K562 (cell line): ENCODE measurements around the gene MLYCD. TPM values are rescaled to one million over a fixed set of nuclear protein-coding genes. Genes with fewer than 3 reads are reported as not detected.
A peak's percentile ranks its signal among the peaks of the same experiment; 100 is the strongest.

Experiments
- ARID3A ChIP-seq: IDR thresholded peaks from 2 replicates; pipeline ENCODE4 v1.6.1; 2012; ENCODE audit warnings: low read depth, low read length, improper control_type of control experiment, borderline replicate concordance
- ATF1 ChIP-seq, 2 experiments: fragments of 450-650 bp in 1 of 2; IDR thresholded peaks; 2 replicates each; pipeline ENCODE4 v1.6.1; 2016; ENCODE audit warnings: missing compliant biosample characterization in 1 of 2, missing genetic modification characterization in 1 of 2
- BDP1 ChIP-seq: IDR thresholded peaks from 3 replicates; pipeline ENCODE4 v1.6.1; 2011; ENCODE audit not compliant: insufficient read length, insufficient read depth
- CC2D1A ChIP-seq: fragments of 450-650 bp; IDR thresholded peaks from 2 replicates; pipeline ENCODE4 v1.6.1; 2017; ENCODE audit warnings: mild to moderate bottlenecking
- MAFF ChIP-seq: IDR thresholded peaks from 2 replicates; pipeline ENCODE4 v1.6.1; 2012; ENCODE audit warnings: low read length, improper control_type of control experiment
- NCOA1 ChIP-seq: fragments of 450-650 bp; IDR thresholded peaks from 2 replicates; pipeline ENCODE4 v1.6.1; 2016; ENCODE audit warnings: low read depth
- PATZ1 ChIP-seq: fragments of 250-450 bp; sonication (Bioruptor Pico); IDR thresholded peaks from 2 replicates; pipeline ENCODE4 v1.5.0; 2020; ENCODE audit warnings: mild to moderate bottlenecking, borderline replicate concordance
- PHF21A ChIP-seq: fragments of 450-650 bp; IDR thresholded peaks from 2 replicates; pipeline ENCODE4 v1.6.1; 2017; ENCODE audit warnings: low read depth, borderline replicate concordance
- PHF8 ChIP-seq: fragments of 200-600 bp; sonication (generic); IDR thresholded peaks from 2 replicates; pipeline ENCODE4 v1.6.1; 2012; ENCODE audit warnings: mixed run types, mild to moderate bottlenecking, inconsistent platforms, low read length, moderate library complexity, borderline replicate concordance
- STAT5A ChIP-seq: IDR thresholded peaks from 2 replicates; pipeline ENCODE4 v1.6.1; 2012; ENCODE audit warnings: low read length, inconsistent platforms, borderline replicate concordance
- THRB ChIP-seq: fragments of 450-650 bp; formaldehyde crosslinking; conservative IDR thresholded peaks from 2 replicates; pipeline ENCODE4 v1.4.0; 2022; ENCODE audit warnings: mild to moderate bottlenecking, missing genetic modification characterization
- TOE1 ChIP-seq, 2 experiments: fragments of 450-650 bp in 1 of 2; sonication (generic) in 1 of 2; formaldehyde crosslinking in 1 of 2; IDR thresholded peaks; 2 replicates each; pipeline versions ENCODE4 v1.7.1 to v1.8.0; 2016 to 2022; ENCODE audit warnings: borderline replicate concordance in 2 of 2, mild to moderate bottlenecking in 2 of 2, antibody characterized with exemption in 1 of 2, inconsistent platforms in 1 of 2, low read depth in 1 of 2, missing genetic modification reagents in 1 of 2, moderate library complexity in 1 of 2
- ZC3H11A ChIP-seq: IDR thresholded peaks from 2 replicates; pipeline ENCODE4 v1.6.1; 2012; ENCODE audit warnings: low read depth, low read length, improper control_type of control experiment
- ZNF133 ChIP-seq: fragments of 250-450 bp; sonication (Bioruptor Pico); IDR thresholded peaks from 2 replicates; pipeline ENCODE4 v1.4.0; 2020; ENCODE audit warnings: mild to moderate bottlenecking
- ZNF197 ChIP-seq: fragments of 200-800 bp; sonication (Bioruptor generic); IDR thresholded peaks from 2 replicates; pipeline ENCODE4 v1.6.1; 2016; ENCODE audit warnings: low read depth, missing genetic modification characterization, missing compliant biosample characterization
- ZNF224 ChIP-seq: sonication (generic); formaldehyde crosslinking; IDR thresholded peaks from 2 replicates; pipeline ENCODE4 v1.8.0; 2022; ENCODE audit warnings: mild to moderate bottlenecking, missing genetic modification reagents
- ZNF717 ChIP-seq: fragments of 250-450 bp; sonication (Bioruptor Pico); IDR thresholded peaks from 2 replicates; pipeline ENCODE4 v1.5.0; 2021
- polyA plus RNA-seq, 8 experiments: library from polyadenylated mRNA; depleted of rRNA in 4 of 8; stranded (reverse) in 5 of 8; unstranded in 3 of 8; fragments of >200 nt; fragmentation: Nextera tagmentation in 2 of 8; fragmentation: Illumina TruSeq in 1 of 8; extraction: Ambion mirVana in 2 of 8; extraction: Trizol in 1 of 8; gene quantifications; 2 replicates each; pipeline versions ENCODE4 v1.2.1 to v1.2.3, GENCODE V29; 2011 to 2014; ENCODE audit warnings: inconsistent platforms in 1 of 8, missing spikeins in 1 of 8
- total RNA-seq, 7 experiments: library from RNA; depleted of rRNA in 6 of 7; stranded (reverse); fragments of >200 nt in 6 of 7; fragmentation: Illumina TruSeq in 2 of 7; extraction: Trizol in 2 of 7; gene quantifications; 2 replicates each; pipeline versions ENCODE4 v1.2.1 to v1.2.3, GENCODE V29; 2011 to 2021; ENCODE audit warnings: low replicate concordance in 1 of 7
- TF ChIP-seq, protein P1 (sequence below): fragments of 450-650 bp; IDR thresholded peaks from 2 replicates; pipeline ENCODE4 v1.6.1; 2018; ENCODE audit not compliant: partially characterized antibody

The MLYCD gene
- total and polyA plus RNA-seq, 9 of the 15 experiments (the other 6 are each of a cell fraction or from before 2014, with no cell fraction given) = 0.15 to 2.0 (median 1.0) TPM

DNA sequence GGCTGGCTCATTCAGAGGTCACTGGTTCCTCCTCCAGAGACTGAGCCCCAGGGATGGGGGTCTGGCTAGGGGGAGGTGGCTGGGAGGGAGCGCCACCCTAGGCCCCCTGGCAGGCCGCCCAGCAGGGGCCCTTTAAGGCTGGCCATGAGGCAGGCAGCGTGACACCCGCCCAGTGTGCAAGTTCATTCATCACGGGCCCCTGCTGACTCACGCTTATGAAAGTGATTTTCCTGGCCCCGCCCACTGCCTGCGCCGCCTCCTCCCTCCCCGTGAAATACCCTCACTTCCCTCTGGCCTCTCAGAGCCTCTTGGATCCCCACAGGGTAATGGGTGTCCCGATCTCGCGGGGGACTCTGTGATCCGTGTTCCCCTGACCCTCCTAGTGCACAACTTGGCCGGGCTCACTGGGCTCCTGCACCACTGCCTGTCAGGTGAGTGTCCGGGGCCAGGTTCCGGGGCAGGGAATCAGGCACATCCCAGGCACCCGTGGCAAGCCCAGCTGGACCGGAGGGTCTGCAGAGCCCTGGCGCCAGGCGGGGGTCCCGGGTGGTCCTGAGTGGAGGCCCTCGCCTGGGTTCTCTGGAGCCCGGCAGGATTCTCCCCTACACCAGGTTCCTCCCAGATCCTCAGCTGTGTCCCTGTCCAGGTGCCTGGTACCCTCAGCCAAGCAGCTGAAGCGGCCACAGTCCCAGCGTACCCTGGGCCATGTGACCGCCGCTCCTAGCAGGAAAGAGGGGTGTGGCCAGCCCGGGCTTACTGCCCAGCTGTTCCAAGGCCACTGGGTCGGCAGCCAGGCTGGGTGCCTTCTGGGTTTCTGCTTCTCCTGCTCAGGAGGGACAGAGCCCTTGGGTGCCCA lies 54.3 kb downstream of the MLYCD start, which contains the start of gene OSGIN1 (continued):
- TF ChIP-seq ARID3A = no peak
- TF ChIP-seq NCOA1 = peak; percentile 38; the same call in 1 of the 2 replicates
- TF ChIP-seq ZC3H11A = no peak
- no peak for TF ChIP-seq STAT5A
- TF ChIP-seq ZNF224 (CRISPR knock-in tag) = no peak
- peak; percentile 91 for TF ChIP-seq TOE1 (IDR thresholded peaks at IDR 0.05; ENCODE audit: borderline replicate concordance)
- TF ChIP-seq TOE1 (CRISPR knock-in tag; IDR thresholded peaks at IDR 0.05; ENCODE audit: borderline replicate concordance, low read depth) = no peak
- TF ChIP-seq MAFF = peak; percentile 73
- TF ChIP-seq PHF21A = no peak
- TF ChIP-seq, protein P1, sequence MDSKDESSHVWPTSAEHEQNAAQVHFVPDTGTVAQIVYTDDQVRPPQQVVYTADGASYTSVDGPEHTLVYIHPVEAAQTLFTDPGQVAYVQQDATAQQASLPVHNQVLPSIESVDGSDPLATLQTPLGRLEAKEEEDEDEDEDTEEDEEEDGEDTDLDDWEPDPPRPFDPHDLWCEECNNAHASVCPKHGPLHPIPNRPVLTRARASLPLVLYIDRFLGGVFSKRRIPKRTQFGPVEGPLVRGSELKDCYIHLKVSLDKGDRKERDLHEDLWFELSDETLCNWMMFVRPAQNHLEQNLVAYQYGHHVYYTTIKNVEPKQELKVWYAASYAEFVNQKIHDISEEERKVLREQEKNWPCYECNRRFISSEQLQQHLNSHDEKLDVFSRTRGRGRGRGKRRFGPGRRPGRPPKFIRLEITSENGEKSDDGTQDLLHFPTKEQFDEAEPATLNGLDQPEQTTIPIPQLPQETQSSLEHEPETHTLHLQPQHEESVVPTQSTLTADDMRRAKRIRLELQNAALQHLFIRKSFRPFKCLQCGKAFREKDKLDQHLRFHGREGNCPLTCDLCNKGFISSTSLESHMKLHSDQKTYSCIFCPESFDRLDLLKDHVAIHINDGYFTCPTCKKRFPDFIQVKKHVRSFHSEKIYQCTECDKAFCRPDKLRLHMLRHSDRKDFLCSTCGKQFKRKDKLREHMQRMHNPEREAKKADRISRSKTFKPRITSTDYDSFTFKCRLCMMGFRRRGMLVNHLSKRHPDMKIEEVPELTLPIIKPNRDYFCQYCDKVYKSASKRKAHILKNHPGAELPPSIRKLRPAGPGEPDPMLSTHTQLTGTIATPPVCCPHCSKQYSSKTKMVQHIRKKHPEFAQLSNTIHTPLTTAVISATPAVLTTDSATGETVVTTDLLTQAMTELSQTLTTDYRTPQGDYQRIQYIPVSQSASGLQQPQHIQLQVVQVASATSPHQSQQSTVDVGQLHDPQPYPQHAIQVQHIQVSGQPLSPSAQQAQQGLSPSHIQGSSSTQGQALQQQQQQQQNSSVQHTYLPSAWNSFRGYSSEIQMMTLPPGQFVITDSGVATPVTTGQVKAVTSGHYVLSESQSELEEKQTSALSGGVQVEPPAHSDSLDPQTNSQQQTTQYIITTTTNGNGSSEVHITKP = no peak
- TF ChIP-seq ZNF197 = no peak
- TF ChIP-seq BDP1 = no peak
- no peak for TF ChIP-seq ZNF133 (CRISPR knock-in tag)
- no peak for TF ChIP-seq PATZ1 (CRISPR knock-in tag)
- no peak for TF ChIP-seq ATF1 (CRISPR knock-in tag; IDR thresholded peaks at IDR 0.05)
- TF ChIP-seq ATF1 (tag; IDR thresholded peaks at IDR 0.05) = peak; percentile 81
- TF ChIP-seq CC2D1A = no peak
- TF ChIP-seq THRB (CRISPR knock-in tag) = peak; percentile 59; the same call in 1 of the 2 replicates
- TF ChIP-seq PHF8 = peak; percentile 71; the same call in 1 of the 2 replicates
- no peak for TF ChIP-seq ZNF717
